ENCODE results near the gene NOC4L.

NOC4L gene

GRCh38 chr12:132157733-132158409, 13.6 kb downstream of the NOC4L start:
- Histone ChIP-seq H3K9me2 (replicated peaks; ENCODE audit: insufficient read depth, low read length) (no peaks in the 10 kb centered on the region), H3K9me3 (ENCODE audit: insufficient read depth, low read length) (peaks cover 20% of the 10 kb centered on the region; the same call in 1 of the 2 replicates), H3K27ac (ENCODE audit: low read depth, low read length) (no peak overlapping the region), H3F3A (ENCODE audit: insufficient read depth) (peaks cover 18% of the 10 kb centered on the region), H3K9ac (ENCODE audit: low read length) (no peak overlapping the region), H3K36me3 (ENCODE audit: low read length) (peaks cover 21% of the 10 kb centered on the region), H3K79me2 (ENCODE audit: insufficient read depth, low read length) (no peaks in the 10 kb centered on the region), H2AFZ (ENCODE audit: low read depth, low read length, severe bottlenecking) (no peak overlapping the region), H3K4me3 (ENCODE audit: insufficient read depth, low read length, poor library complexity, severe bottlenecking) (no peak overlapping the region), H4K20me1 (ENCODE audit: low read depth, low read length) (no peaks in the 10 kb centered on the region), H3K4me2 (ENCODE audit: low read depth, low read length, poor library complexity, severe bottlenecking) (no peak overlapping the region), H3K27me3 (ENCODE audit: low read length) (no peaks in the 10 kb centered on the region)
- no peak for TF ChIP-seq EZH2phosphoT487 (conservative IDR thresholded peaks at IDR 0.05; ENCODE audit: low read length)
- TF ChIP-seq CTCF (IDR thresholded peaks at IDR 0.05; ENCODE audit: insufficient read depth, low read length, poor library complexity, severe bottlenecking), result no peak

- Histone ChIP-seq H3K9me2 (replicated peaks; ENCODE audit: insufficient read depth, low read length) (no peaks in the 10 kb centered on the region), H2AFZ (ENCODE audit: low read depth, low read length, severe bottlenecking) (no peak overlapping the region), H3F3A (ENCODE audit: insufficient read depth) (peaks cover 18% of the 10 kb centered on the region), H3K4me2 (ENCODE audit: low read depth, low read length, poor library complexity, severe bottlenecking) (no peak overlapping the region), H3K4me3 (ENCODE audit: insufficient read depth, low read length, poor library complexity, severe bottlenecking) (no peak overlapping the region), H3K9ac (ENCODE audit: low read length) (no peak overlapping the region), H3K27me3 (ENCODE audit: low read length) (no peaks in the 10 kb centered on the region), H3K27ac (ENCODE audit: low read depth, low read length) (no peak overlapping the region), H3K9me3 (ENCODE audit: insufficient read depth, low read length) (peaks cover 20% of the 10 kb centered on the region; the same call in 1 of the 2 replicates), H4K20me1 (ENCODE audit: low read depth, low read length) (no peaks in the 10 kb centered on the region), H3K36me3 (ENCODE audit: low read length) (peaks cover 21% of the 10 kb centered on the region), H3K79me2 (ENCODE audit: insufficient read depth, low read length) (no peaks in the 10 kb centered on the region)
- TF ChIP-seq EZH2phosphoT487 (conservative IDR thresholded peaks at IDR 0.05; ENCODE audit: low read length), result no peak
These were observed 14.7 kb downstream of the NOC4L start for GRCh38 chr12:132158677-132159554.

GRCh38 chr12:132159555-132160003, 15.3 kb downstream of the NOC4L start:
- Histone ChIP-seq H3K9ac (ENCODE audit: low read length) (no peak overlapping the region), H3K27me3 (ENCODE audit: low read length) (no peaks in the 10 kb centered on the region), H3K79me2 (ENCODE audit: insufficient read depth, low read length) (no peaks in the 10 kb centered on the region), H3K36me3 (ENCODE audit: low read length) (peaks cover 21% of the 10 kb centered on the region), H3K27ac (ENCODE audit: low read depth, low read length) (no peak overlapping the region), H3K9me2 (replicated peaks; ENCODE audit: insufficient read depth, low read length) (no peaks in the 10 kb centered on the region), H2AFZ (ENCODE audit: low read depth, low read length, severe bottlenecking) (no peak overlapping the region), H3K4me3 (ENCODE audit: insufficient read depth, low read length, poor library complexity, severe bottlenecking) (no peak overlapping the region), H3K9me3 (ENCODE audit: insufficient read depth, low read length) (peaks cover 20% of the 10 kb centered on the region; the same call in 1 of the 2 replicates), H3K4me2 (ENCODE audit: low read depth, low read length, poor library complexity, severe bottlenecking) (no peak overlapping the region), H4K20me1 (ENCODE audit: low read depth, low read length) (no peaks in the 10 kb centered on the region), H3F3A (ENCODE audit: insufficient read depth) (peaks cover 18% of the 10 kb centered on the region)
- no peak for TF ChIP-seq CTCF (IDR thresholded peaks at IDR 0.05; ENCODE audit: insufficient read depth, low read length, poor library complexity, severe bottlenecking)
- TF ChIP-seq EZH2phosphoT487 (conservative IDR thresholded peaks at IDR 0.05; ENCODE audit: low read length), result no peak

Data from SU-DHL-6 (cell line).